ENCODE data around the gene YTHDC2.
A peak's percentile ranks its signal among the peaks of the same experiment; 100 is the strongest.
"Not testable (repeated sequence)": the region's sequence is repeated elsewhere in the genome, so short reads cannot be mapped to it uniquely, and the experiment has no call there.

The YTHDC2 gene

DNA sequence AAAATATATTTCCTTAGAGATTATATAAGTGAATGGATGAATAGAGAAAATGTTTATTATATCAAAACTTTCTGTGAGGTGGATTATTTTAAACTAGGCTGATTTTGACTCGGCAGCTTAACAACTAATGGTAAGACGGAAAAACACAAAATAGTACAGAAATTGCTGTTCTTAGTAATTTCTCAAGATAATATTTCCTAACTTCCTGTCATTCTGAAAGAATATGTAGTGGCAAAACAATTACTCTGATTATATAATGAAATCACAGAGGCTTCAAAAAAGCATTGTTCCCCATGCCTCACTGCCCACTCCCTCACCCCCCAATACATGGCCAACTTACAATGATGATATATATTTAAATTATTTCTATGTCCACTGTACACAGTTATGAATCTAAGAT, 85.4 kb downstream of the YTHDC2 start:
- DNase-seq (ENCODE audit: extremely low spot score): no peak
- TF ChIP-seq TARDBP (IDR thresholded peaks at IDR 0.05) (no peak), LEF1 (IDR thresholded peaks at IDR 0.05; ENCODE audit: borderline replicate concordance) (no peak), FOXK2 (IDR thresholded peaks at IDR 0.05) (no peak), NFRKB (IDR thresholded peaks at IDR 0.05) (no peak), ELF4 (IDR thresholded peaks at IDR 0.05) (no peak), CTBP1 (IDR thresholded peaks at IDR 0.05; ENCODE audit: borderline replicate concordance) (no peak), HDGF (IDR thresholded peaks at IDR 0.05; ENCODE audit: borderline replicate concordance) (no peak), FOXA1 (IDR thresholded peaks at IDR 0.05) (no peak), SP1 (IDR thresholded peaks at IDR 0.05) (no peak), FOXM1 (IDR thresholded peaks at IDR 0.05; ENCODE audit: borderline replicate concordance) (no peak), ARNT (IDR thresholded peaks at IDR 0.05) (no peak)
- ChIA-PET POLR2A (no interaction called here), CTCF (no interaction called here)

DNA sequence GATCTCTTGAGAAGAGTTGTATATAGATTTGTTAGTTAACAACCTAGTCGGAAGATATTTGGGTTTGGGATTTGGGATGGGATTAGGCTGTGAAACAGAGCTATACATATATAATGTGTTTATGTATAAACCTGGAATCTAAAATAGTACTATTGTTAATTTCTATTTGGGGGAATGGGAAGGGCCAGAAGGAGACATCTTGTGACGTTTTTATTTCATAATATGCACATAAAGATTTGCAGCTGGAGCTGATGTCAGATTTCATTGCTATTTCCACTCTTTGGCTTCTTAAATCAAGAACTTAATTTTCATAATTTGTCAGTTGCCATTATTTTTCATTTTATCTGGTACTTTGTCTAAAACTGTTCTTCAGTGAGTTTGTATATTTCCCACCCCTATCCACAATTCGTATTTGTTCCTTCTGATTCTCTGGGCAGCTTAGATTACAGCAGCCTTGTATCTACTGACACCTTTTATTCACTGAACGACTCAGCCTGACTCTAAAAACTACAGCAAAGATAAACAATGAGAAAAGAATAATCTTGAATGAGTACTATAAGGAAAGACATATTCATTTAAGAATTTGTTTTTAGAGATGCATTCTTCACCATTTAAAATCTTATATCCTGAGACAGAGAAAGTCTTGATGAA, 86.9 kb downstream of the YTHDC2 start:
- ChIA-PET POLR2A (no interaction called here), CTCF (no interaction called here)
- no peak for TF ChIP-seq TARDBP (IDR thresholded peaks at IDR 0.05)
- TF ChIP-seq, protein P1, sequence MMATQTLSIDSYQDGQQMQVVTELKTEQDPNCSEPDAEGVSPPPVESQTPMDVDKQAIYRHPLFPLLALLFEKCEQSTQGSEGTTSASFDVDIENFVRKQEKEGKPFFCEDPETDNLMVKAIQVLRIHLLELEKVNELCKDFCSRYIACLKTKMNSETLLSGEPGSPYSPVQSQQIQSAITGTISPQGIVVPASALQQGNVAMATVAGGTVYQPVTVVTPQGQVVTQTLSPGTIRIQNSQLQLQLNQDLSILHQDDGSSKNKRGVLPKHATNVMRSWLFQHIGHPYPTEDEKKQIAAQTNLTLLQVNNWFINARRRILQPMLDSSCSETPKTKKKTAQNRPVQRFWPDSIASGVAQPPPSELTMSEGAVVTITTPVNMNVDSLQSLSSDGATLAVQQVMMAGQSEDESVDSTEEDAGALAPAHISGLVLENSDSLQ (IDR thresholded peaks at IDR 0.05): no peak
- no peak for TF ChIP-seq LEF1 (IDR thresholded peaks at IDR 0.05; ENCODE audit: borderline replicate concordance)
- no peak for TF ChIP-seq L3MBTL2 (conservative IDR thresholded peaks at IDR 0.05)
- no peak for TF ChIP-seq SUZ12 (IDR thresholded peaks at IDR 0.05)
- TF ChIP-seq BHLHE40 (IDR thresholded peaks at IDR 0.05; ENCODE audit: borderline replicate concordance): no peak
- TF ChIP-seq ELF4 (IDR thresholded peaks at IDR 0.05): no peak
- no peak for TF ChIP-seq SP1 (IDR thresholded peaks at IDR 0.05)
- no peak for TF ChIP-seq ARNT (IDR thresholded peaks at IDR 0.05)
- DNase-seq (ENCODE audit: extremely low spot score): no peak

DNA sequence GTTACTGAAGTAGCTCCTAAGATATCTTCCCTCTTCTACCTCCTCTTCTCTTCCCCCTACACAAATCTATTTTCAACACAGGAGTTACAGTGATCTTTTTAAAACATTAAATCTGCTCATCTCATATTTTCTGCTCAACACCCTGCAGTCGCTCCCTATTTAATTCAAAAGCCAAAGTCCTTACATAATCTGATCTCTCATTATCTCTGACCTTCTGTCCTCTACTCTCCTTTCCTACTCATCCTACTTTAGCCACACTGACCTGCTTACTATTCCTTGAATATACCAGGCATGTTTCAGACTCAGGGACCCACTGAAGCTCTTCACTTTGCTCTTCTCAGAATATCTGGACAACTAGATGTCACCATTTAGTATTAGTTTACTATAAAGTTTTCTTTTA, 87.9 kb downstream of the YTHDC2 start:
- no peak for DNase-seq (ENCODE audit: extremely low spot score)
- POLR2A ChIA-PET: no interaction called here
- CTCF ChIA-PET: no interaction called here
- no peak for TF ChIP-seq ELF4 (IDR thresholded peaks at IDR 0.05)
- TF ChIP-seq L3MBTL2 (conservative IDR thresholded peaks at IDR 0.05): no peak
- no peak for TF ChIP-seq LEF1 (IDR thresholded peaks at IDR 0.05; ENCODE audit: borderline replicate concordance)
- no peak for TF ChIP-seq NFRKB (IDR thresholded peaks at IDR 0.05)
- no peak for TF ChIP-seq TARDBP (IDR thresholded peaks at IDR 0.05)
- no peak for TF ChIP-seq SP1 (IDR thresholded peaks at IDR 0.05)
- no peak for TF ChIP-seq HDGF (IDR thresholded peaks at IDR 0.05; ENCODE audit: borderline replicate concordance)
- TF ChIP-seq FOXK2 (IDR thresholded peaks at IDR 0.05): no peak
- no peak for TF ChIP-seq FOXA1 (IDR thresholded peaks at IDR 0.05)
- no peak for TF ChIP-seq CTBP1 (IDR thresholded peaks at IDR 0.05; ENCODE audit: borderline replicate concordance)
- no peak for TF ChIP-seq FOXM1 (IDR thresholded peaks at IDR 0.05; ENCODE audit: borderline replicate concordance)
- no peak for TF ChIP-seq BHLHE40 (IDR thresholded peaks at IDR 0.05; ENCODE audit: borderline replicate concordance)
- TF ChIP-seq ARNT (IDR thresholded peaks at IDR 0.05): no peak

DNA sequence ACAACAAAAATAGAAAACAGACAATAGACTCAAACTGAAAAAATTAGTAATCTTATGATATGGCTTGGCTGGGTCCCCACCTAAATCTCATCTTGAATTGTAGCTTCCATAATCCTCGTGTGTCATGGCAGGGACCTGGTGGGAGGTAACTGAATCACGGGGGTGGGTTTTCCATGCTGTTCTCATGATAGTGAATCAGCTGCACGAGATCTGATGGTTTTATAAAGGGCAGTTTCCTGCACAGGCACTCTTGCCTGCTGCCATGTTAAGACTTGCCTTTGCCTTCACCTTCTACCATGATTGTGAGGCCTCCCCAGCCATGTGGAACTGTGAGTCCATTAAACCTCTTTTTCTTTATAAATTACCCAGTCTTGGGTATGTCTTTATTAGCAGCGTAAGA, 89.8 kb downstream of the YTHDC2 start:
- POLR2A ChIA-PET; DNase-seq (ENCODE audit: extremely low spot score): not testable (repeated sequence)
- CTCF ChIA-PET: interaction anchor here (0.6 kb wide), 1 partner anchor 1426 kb away, joined by 4 read pairs; no protein-coding TSS in a partner anchor

DNA sequence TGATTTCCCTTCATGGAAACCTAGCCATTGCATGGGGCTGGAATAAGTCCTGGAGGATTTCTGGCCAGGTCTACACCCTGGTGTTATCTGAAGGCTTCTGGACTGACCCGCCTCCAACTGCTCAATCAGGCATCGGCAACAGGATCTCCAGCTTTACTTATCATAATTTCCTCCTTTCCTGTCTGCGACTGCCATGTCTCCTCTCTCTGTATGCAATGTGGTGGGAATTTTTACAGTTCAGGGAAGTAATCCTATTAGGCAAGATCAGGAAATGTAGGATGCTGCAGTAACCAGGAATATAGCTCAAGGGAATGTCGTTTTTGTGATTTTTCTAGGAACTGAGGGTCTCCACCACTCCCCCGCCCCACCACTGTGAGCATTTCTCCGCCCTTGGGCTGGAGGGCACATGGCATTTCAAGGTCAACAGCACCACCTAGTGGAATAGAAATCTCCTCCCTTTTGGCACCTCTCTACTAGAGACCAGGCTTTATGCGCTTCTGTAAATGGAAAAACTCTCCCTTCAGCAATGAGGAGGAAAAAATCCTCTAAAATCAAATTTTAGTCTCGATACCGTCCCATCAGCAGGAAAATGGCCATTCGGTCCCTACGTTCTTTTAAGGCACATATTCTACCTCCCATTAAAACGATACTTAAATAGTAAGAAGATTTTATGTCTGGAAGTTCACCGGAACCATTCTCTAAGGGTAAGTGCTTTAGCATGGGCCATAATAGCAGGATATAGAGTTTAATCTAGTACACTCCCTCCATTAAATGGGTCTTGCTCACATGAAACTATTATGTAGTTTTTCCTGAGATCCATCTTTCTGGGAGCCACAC, 93.0 kb downstream of the YTHDC2 start:
- TF ChIP-seq L3MBTL2 (conservative IDR thresholded peaks at IDR 0.05) (no peak; the same call in 1 of the 2 replicates), FOXA1 (IDR thresholded peaks at IDR 0.05) (no peak), HDGF (IDR thresholded peaks at IDR 0.05; ENCODE audit: borderline replicate concordance) (no peak), FOXK2 (IDR thresholded peaks at IDR 0.05) (no peak), ELF4 (IDR thresholded peaks at IDR 0.05) (no peak), ARNT (IDR thresholded peaks at IDR 0.05) (no peak), TARDBP (IDR thresholded peaks at IDR 0.05) (no peak), SP1 (IDR thresholded peaks at IDR 0.05) (no peak), NFRKB (IDR thresholded peaks at IDR 0.05) (no peak), ZNF384 (IDR thresholded peaks at IDR 0.05) (no peak)
- POLR2A ChIA-PET: no interaction called here
- peak; percentile 65 for DNase-seq (ENCODE audit: extremely low spot score)
- CTCF ChIA-PET: interaction anchor here (0.6 to 2.3 kb wide), 16 partner anchors 9 to 912 kb away, joined by 3 to 15 read pairs (median 5); no protein-coding TSS in a partner anchor

DNA sequence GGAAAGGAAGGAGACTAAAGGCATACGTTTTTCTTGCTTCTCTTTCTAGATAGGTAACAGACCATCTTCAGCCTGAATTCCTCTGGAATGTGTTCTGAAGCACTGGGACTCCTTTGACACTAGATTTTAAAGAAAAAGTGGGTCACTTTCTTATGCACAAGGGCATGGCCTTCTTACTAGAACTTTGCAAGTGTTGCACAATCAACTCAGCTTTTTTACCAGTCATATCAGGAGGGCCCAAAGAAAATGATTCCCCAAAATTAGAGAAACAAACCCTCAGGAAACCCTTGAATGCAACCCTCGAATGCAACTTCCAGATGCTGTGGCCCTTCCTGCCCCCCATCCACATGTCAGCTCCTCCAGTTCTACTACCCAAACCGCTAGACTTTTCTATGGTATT, 93.9 kb downstream of the YTHDC2 start:
- TF ChIP-seq TARDBP (IDR thresholded peaks at IDR 0.05) (no peak), FOXM1 (IDR thresholded peaks at IDR 0.05; ENCODE audit: borderline replicate concordance) (no peak), CTBP1 (IDR thresholded peaks at IDR 0.05; ENCODE audit: borderline replicate concordance) (no peak), NFRKB (IDR thresholded peaks at IDR 0.05) (no peak), SUZ12 (IDR thresholded peaks at IDR 0.05) (no peak), FOXA1 (IDR thresholded peaks at IDR 0.05) (no peak), ELF4 (IDR thresholded peaks at IDR 0.05) (no peak), LEF1 (IDR thresholded peaks at IDR 0.05; ENCODE audit: borderline replicate concordance) (no peak), BHLHE40 (IDR thresholded peaks at IDR 0.05; ENCODE audit: borderline replicate concordance) (no peak), ZNF384 (IDR thresholded peaks at IDR 0.05) (no peak)
- TF ChIP-seq, protein P1 (IDR thresholded peaks at IDR 0.05): no peak
- ChIA-PET POLR2A (no interaction called here), CTCF (interaction anchor here (1.5 kb wide), 1 partner anchor 611 kb away, joined by 3 read pairs; no protein-coding TSS in a partner anchor)
- DNase-seq (ENCODE audit: extremely low spot score): no peak

Measured in HEK293T (cell line).